Fibroblast of pulmonary artery (primary cell): ENCODE results near the gene HAL.

Experiments used
- DNase-seq: peaks from one replicate; pipeline ENCODE4 v3.0.0-alpha.2; 2010; ENCODE audit warnings: low read depth
- H3K4me3 ChIP-seq: replicated peaks from 2 replicates; pipeline ENCODE4 v1.5.1; 2011; ENCODE audit warnings: low read depth, mild to moderate bottlenecking, control low read depth, low read length, moderate library complexity
- TF ChIP-seq, protein P1 (sequence below): IDR thresholded peaks from 2 replicates; pipeline ENCODE4 v1.5.1; 2011; ENCODE audit warnings: mild to moderate bottlenecking, control low read depth, low read length, inconsistent platforms; ENCODE audit errors: missing control alignments

The HAL gene

DNA sequence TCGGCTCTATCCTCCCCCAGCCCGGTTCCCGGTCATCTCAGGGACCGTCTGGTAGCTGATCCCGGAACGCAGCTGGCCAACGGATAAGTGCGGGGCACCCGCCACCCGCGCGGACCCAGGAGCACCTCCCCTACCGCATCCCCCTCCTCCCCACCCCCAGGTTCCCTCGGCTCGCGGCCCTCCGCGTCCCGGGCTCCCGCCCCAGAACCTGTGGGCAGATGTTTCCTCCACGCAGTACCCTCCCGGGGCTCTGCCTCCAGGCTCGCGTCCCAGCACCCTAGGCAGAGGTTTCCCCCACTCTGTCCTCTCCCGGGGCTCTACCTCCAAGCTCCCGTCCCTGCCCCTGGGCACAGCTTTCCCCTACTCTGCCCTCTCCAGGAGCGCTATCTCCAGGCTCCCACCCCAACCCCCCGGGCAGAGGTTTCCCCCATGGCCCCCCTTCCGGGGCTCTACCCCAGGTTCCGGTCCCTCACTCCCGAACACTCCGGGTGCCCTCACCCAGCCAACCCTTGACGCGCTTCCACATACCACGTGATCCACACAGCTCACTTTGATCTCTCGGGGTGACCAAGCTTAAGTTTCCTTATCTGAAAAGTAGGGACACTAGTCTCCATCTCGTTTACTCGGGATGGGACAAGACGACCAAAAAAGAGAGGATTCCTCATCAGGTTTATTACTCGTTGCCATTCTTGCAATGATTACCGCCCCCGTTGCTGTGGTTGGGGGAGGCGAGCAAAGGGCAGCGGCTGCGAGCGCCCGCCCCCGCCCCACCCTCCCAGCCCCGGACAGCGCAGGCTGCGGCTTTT is 53.4 kb downstream of the HAL start, which contains the start of gene CCDC38:
Gene CCDC38, minus strand, starts transcription at position 91 of the 806 bp plus-strand sequence. CDS start 6,105 bp downstream, outside the sequence.
- TF ChIP-seq, protein P1, sequence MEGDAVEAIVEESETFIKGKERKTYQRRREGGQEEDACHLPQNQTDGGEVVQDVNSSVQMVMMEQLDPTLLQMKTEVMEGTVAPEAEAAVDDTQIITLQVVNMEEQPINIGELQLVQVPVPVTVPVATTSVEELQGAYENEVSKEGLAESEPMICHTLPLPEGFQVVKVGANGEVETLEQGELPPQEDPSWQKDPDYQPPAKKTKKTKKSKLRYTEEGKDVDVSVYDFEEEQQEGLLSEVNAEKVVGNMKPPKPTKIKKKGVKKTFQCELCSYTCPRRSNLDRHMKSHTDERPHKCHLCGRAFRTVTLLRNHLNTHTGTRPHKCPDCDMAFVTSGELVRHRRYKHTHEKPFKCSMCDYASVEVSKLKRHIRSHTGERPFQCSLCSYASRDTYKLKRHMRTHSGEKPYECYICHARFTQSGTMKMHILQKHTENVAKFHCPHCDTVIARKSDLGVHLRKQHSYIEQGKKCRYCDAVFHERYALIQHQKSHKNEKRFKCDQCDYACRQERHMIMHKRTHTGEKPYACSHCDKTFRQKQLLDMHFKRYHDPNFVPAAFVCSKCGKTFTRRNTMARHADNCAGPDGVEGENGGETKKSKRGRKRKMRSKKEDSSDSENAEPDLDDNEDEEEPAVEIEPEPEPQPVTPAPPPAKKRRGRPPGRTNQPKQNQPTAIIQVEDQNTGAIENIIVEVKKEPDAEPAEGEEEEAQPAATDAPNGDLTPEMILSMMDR, result no peak
- H3K4me3 ChIP-seq, result peak within 1 kb of the TSS; percentile 60
- DNase-seq, result peak; percentile 29

DNA sequence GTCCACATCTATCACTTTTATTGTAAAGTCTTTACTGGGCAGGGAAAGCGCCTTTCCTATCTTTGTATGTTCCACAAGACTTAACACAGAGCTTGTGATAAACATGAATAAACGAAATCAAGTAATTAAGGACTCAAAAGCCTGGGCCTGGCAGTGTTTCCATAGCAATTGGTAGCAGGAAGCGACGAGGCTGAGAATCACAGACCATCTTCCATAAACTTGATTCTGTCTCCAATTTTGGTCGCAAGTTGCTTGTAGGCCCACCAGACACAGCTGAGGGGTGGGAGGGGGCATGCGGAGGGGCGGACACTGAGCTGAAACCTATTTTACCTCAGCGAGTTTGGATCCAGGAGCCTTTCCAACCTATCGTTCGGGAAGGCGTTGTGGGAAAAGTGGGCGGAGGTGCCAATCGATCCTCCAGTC is 54.0 kb downstream of the HAL start:
- peak overlapping the region; percentile 60 for H3K4me3 ChIP-seq
- TF ChIP-seq, protein P1, result no peak
- no peak for DNase-seq

DNA sequence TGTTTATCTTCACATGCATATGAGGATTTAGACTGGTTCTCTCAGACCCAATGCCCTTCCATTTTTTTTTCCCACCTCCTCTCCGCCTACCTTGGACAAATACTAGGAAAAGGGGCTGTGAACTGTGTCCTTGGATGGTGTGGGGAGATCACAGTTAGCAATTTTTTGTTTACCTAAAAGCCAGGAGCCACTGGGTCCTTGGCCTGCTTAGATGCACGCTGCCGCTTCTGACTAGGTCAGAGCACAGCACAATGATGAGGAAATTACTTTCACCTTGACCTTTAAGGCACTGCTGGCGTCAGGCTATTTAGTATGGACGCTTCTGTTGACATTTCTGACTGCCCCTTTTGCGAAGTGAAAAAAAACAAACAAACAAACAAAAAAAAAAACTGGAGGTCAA is 55.6 kb downstream of the HAL start:
- H3K4me3 ChIP-seq, result no peak overlapping the region
- TF ChIP-seq, protein P1, result no peak
- no peak for DNase-seq
